Thymus (tissue), 11 donors: Measurements from ENCODE around the gene CAPN10. TPM values are rescaled to one million over a fixed set of nuclear protein-coding genes. Genes with fewer than 3 reads are reported as not detected.

ENCODE experiments used
- DNase-seq, 9 donors: peaks; one replicate each; pipeline ENCODE4 v3.0.0-alpha.2; 2013; ENCODE audit warnings: low spot score in 9 of 9, low read depth in 6 of 9, missing footprints in 1 of 9
- H3K27ac ChIP-seq, 2 donors: one replicate each; pipeline ENCODE4 v1.5.1; 2013; ENCODE audit warnings: control low read depth in 1 of 2, low read depth in 1 of 2, low read length in 1 of 2, mild to moderate bottlenecking in 1 of 2, moderate library complexity in 1 of 2
- H3K27me3 ChIP-seq, 2 donors: one replicate each; pipeline ENCODE4 v1.5.1; 2013; ENCODE audit warnings: low read length in 1 of 2; ENCODE audit not compliant: control insufficient read depth in 2 of 2, insufficient read depth in 1 of 2
- H3K36me3 ChIP-seq, 2 donors: one replicate each; pipeline ENCODE4 v1.5.1; 2013; ENCODE audit warnings: low read length in 1 of 2, mild to moderate bottlenecking in 1 of 2, moderate library complexity in 1 of 2; ENCODE audit not compliant: control insufficient read depth in 2 of 2, insufficient read depth in 2 of 2
- H3K4me1 ChIP-seq, 2 donors: one replicate each; pipeline ENCODE4 v1.5.1; 2013; ENCODE audit warnings: low read length in 2 of 2; ENCODE audit not compliant: control insufficient read depth in 2 of 2, insufficient read depth in 2 of 2
- H3K4me3 ChIP-seq, 2 donors: one replicate each; pipeline ENCODE4 v1.5.1; 2013; ENCODE audit warnings: low read length in 2 of 2, control low read depth in 1 of 2, mild to moderate bottlenecking in 1 of 2
- H3K9me3 ChIP-seq, 2 donors: one replicate each; pipeline ENCODE4 v1.5.1; 2013; ENCODE audit warnings: low read length in 1 of 2, mild to moderate bottlenecking in 1 of 2; ENCODE audit not compliant: control insufficient read depth in 2 of 2, insufficient read depth in 1 of 2
- WGBS: extraction: QIAGEN DNeasy Blood & Tissue Kit; methylation state at CpG from one replicate; pipeline ENCODE4 v1.1.7; 2013; 5-methylcytosine and 5-hydroxymethylcytosine counted together
- polyA plus RNA-seq: library from polyadenylated mRNA; stranded (reverse); fragments of 200-250 nt; gene quantifications from one replicate; pipeline ENCODE4 v1.2.3, GENCODE V29; 2013
- total RNA-seq: library from RNA; stranded (reverse); fragments of 120-200 nt; gene quantifications from one replicate; pipeline ENCODE4 v1.2.4, GENCODE V29; 2013
- donor health status: healthy.

The CAPN10 gene
- total and polyA plus RNA-seq, 2 donors = 34.1 to 67.0 TPM

GRCh38 chr2:240602266-240603050, 15.9 kb downstream of the CAPN10 start:
- Histone ChIP-seq H3K4me1 (no peaks in the 10 kb centered on the region), H3K27me3 (no peaks in the 10 kb centered on the region), H3K27ac (no peak overlapping the region), H3K9me3 (no peaks in the 10 kb centered on the region), H3K4me3 (no peak overlapping the region), H3K36me3 (peaks cover 24 to 40% of the 10 kb centered on the region in 2 donors)
- WGBS = 93% methylated on average over 32 of the region's 32 CpGs
- no peak for DNase-seq

DNA sequence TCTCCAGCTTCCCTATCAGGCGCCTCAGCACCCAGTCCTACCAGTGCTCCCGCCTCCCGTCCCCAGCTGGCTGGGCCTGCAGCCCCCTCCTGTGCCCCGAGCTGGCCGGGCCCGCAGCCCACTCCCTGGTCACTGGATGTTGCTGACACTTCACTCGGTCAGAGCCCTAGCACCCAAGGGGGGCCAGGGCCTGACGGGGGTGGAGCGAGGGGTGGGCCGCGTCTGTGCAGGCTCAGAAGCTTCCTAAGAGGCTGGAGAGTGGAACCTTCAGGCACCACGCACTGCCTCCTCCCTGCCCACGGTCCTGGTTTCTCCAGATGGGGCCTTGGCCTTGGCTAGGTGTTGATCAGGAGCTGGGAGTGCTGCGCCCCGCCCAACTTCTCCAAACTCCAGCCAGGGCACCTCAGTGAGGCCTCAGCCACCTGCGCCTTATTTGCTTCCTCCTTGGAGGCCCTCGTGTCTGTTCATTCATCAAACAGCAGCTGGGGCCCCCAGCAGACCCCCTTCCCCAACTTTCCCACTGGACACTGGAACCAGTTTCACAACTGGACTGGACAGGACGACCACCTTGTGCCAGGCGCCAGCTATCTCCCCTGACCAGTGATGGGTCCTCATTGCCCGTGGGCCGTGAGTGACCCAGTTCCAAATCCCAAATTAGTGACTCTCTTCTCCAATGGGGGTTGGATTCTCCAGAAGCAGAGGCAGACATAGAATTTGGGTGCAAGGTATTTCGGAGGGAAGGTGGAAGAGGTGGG, 16.7 kb downstream of the CAPN10 start:
- Histone ChIP-seq H3K4me1 (no peaks in the 10 kb centered on the region), H3K27ac (no peak overlapping the region), H3K9me3 (no peaks in the 10 kb centered on the region), H3K4me3 (no peak overlapping the region), H3K27me3 (no peaks in the 10 kb centered on the region), H3K36me3 (peaks cover 16 to 33% of the 10 kb centered on the region in 2 donors)
- 94% methylated on average over 22 of the region's 22 CpGs for whole genome bisulfite sequencing
- no peak for DNase-seq

- H3K36me3 ChIP-seq = peaks cover 12 to 27% of the 10 kb centered on the region in 2 donors
- no peak overlapping the region for H3K4me3 ChIP-seq
- no peak for DNase-seq
- no peaks in the 10 kb centered on the region for H3K27me3 ChIP-seq
- 96% methylated on average over 10 of the region's 10 CpGs for WGBS
- no peaks in the 10 kb centered on the region for H3K4me1 ChIP-seq
- no peaks in the 10 kb centered on the region for H3K9me3 ChIP-seq
- no peak overlapping the region for H3K27ac ChIP-seq
These were observed 17.3 kb downstream of the CAPN10 start for GRCh38 chr2:240603846-240604245.

GRCh38 chr2:240604291-240604938, 17.9 kb downstream of the CAPN10 start:
- Histone ChIP-seq H3K36me3 (peaks cover 12 to 22% of the 10 kb centered on the region in 2 donors), H3K4me3 (no peak overlapping the region), H3K27ac (no peak overlapping the region), H3K9me3 (no peaks in the 10 kb centered on the region), H3K27me3 (no peaks in the 10 kb centered on the region), H3K4me1 (no peaks in the 10 kb centered on the region)
- no peak for DNase-seq
- 87% methylated on average over 11 of the region's 11 CpGs for WGBS

DNA sequence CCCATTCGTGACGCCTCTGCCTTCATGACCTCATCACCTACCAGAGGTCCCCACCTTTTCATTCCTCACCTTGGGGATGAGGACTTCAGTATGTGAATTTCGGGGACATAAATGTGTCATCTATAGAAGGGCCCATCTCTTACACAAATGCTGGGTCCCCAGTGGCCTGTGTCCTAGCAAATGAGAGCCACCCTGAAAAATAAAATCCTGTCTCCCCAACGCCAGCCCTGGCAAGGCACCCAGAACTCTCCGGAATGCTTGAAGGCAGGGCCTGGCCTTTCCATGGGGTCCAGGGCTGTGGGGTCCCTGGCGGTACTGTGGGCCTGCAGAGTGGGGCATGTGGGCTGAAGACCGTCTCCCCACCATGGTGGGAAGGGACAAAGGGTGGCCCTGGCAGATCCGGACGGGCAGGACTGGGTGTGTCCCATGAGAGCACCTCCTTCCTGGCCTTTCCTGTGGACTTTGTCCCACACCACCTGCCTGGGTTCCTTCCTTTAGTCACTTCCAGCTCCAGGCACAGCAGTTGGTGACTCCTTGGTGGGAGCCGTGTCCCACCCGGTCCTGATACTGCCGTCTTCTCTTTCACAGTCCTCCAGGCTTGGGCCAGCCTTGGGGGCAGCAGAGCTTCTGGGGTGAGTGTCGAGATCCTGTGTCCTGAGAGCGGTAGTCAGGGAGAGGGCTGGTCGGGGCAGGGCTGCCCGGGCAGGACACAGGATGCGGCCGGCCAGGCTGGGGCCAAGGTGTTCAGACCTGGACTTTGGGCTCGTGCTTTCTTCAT, 18.6 kb downstream of the CAPN10 start:
- Histone ChIP-seq H3K27me3 (no peaks in the 10 kb centered on the region), H3K36me3 (peaks cover 12 to 14% of the 10 kb centered on the region in 2 donors), H3K4me1 (no peaks in the 10 kb centered on the region), H3K27ac (no peak overlapping the region), H3K4me3 (no peak overlapping the region), H3K9me3 (no peaks in the 10 kb centered on the region)
- DNase-seq = no peak
- WGBS = 96% methylated on average over 19 of the region's 19 CpGs

DNA sequence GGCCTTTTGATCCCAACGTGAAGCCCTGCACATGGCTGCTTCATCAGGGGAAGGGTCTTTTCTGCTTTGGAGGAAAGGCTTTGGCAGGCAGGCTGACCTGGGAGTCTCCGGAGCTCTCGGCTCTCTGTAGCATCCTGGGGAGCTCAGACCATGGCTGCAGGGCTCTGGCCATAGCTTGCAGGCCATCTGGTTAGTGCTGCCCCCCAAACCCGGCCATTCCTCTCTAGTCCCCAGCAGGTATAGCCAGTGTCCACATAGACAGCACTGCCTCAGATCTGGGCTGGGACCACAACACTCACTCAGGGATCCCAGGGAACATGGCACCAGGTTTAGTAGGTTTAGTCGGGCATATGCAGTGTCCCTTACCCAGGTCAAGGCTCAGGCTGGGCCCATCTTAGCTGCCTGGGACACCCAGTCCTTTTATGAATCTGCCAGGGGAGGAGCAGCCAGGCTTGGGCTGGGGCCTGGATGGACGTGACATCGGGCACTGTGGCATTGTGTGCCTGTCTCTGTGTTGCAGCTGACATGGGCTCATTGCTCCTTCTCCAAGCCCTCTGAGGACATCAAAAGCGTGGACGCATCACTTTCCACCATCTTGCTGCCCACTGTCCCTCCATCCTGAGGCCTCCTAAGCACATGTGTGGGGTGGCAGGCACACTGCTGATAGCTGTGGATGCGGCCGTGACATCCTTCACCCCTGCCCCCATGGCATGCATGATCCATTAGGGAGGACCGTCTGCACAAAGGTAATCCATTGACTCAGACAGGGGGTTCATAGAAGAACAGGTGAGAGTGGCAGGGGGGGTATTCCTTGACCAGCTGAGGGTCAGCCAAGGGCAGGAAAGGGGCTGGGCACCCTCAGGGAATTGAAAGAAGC, 19.6 kb downstream of the CAPN10 start:
- no peak overlapping the region for H3K27ac ChIP-seq
- no peak for DNase-seq
- H3K36me3 ChIP-seq = peaks cover 7 to 8% of the 10 kb centered on the region in 2 donors
- WGBS = 95% methylated on average over 12 of the region's 12 CpGs
- H3K27me3 ChIP-seq = no peaks in the 10 kb centered on the region
- no peak overlapping the region for H3K4me3 ChIP-seq
- H3K4me1 ChIP-seq = no peaks in the 10 kb centered on the region
- H3K9me3 ChIP-seq = no peaks in the 10 kb centered on the region

DNA sequence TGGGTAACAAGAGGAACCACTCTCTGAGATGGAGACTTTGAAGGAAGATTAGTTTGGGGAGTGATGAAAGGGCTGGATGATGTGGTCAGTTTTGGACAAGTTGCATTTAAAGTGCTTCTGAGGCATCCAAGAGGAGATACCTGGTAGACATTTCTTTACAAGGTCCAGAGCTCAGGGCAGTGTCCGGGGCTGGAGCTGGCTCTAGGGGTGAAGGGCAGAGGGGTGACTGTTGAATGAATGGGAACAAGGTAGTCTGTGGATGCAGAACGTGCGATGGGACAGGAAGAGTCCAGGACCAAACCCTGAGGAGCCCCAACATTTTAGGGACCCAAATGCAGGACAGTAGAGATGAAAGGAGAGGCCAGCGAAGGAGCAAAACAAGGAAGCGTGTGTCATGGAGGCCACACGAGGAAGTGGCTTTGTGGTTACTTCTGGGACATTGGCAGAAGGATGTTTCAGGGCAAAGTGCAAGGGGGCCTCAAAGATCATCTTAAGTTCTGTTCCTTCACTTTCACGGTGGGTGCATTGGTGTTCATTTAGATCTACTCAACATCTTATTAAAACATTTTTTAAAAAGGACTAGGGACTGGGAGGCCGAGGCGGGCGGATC, 25.2 kb downstream of the CAPN10 start:
- no peak for DNase-seq
- H3K27me3 ChIP-seq = no peaks in the 10 kb centered on the region
- WGBS = 68% methylated on average over 10 of the region's 10 CpGs
- peaks cover 0 to 11% of the 10 kb centered on the region in 2 donors for H3K4me1 ChIP-seq
- no peak overlapping the region for H3K27ac ChIP-seq
- H3K4me3 ChIP-seq = no peak overlapping the region
- peaks cover 0 to 10% of the 10 kb centered on the region in 2 donors for H3K9me3 ChIP-seq
- H3K36me3 ChIP-seq = no peaks in the 10 kb centered on the region

- H3K27me3 ChIP-seq = no peaks in the 10 kb centered on the region
- WGBS = 98% methylated on average over 4 of the region's 4 CpGs
- peaks cover 0 to 11% of the 10 kb centered on the region in 2 donors for H3K4me1 ChIP-seq
- no peak overlapping the region for H3K4me3 ChIP-seq
- H3K9me3 ChIP-seq = peaks cover 0 to 15% of the 10 kb centered on the region in 2 donors
- no peak for DNase-seq
- H3K36me3 ChIP-seq = no peaks in the 10 kb centered on the region
- no peak overlapping the region for H3K27ac ChIP-seq
These were observed 27.2 kb downstream of the CAPN10 start for GRCh38 chr2:240613781-240614180.
